ENCODE measurements around the gene ZNF385B. TPM values are rescaled to one million over a fixed set of nuclear protein-coding genes. Genes with fewer than 3 reads are reported as not detected.

The ZNF385B gene
- total and polyA plus RNA-seq, 7 donors = 0.35 to 5.6 (median 3.0) TPM; not detected in 1

DNA sequence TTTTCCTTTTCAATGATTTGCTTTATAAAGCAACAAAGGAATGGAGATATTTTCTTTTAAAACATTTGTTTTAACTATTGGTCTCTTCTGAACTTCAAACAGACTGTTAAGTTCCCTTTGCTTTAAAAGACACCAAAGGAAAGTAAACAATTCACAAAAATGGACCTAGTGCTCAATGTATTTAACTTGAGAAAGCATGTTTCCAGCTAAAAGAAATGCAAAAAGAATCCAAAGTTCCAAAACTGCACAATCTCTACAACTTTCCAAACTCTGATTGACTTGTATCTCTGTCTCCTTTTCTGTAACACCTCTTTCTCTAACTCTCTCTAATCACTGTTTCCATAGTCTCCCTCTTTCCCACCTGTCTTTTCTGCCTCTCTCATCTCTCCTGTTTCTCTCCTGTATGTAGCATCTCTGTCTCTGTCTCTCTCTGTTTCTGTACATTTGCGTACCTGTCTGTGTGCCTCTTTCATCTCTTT, 301.1 kb downstream of the ZNF385B start:
- DNase-seq = no peak
- no peaks in the 10 kb centered on the region for H3K27me3 ChIP-seq
- H3K9me3 ChIP-seq = no peaks in the 10 kb centered on the region
- 96% methylated on average over 1 of the region's 1 CpG for WGBS, 2 donors
- intact Hi-C loops (cut with DNase I) = no loop called here
- TF ChIP-seq, protein P1, sequence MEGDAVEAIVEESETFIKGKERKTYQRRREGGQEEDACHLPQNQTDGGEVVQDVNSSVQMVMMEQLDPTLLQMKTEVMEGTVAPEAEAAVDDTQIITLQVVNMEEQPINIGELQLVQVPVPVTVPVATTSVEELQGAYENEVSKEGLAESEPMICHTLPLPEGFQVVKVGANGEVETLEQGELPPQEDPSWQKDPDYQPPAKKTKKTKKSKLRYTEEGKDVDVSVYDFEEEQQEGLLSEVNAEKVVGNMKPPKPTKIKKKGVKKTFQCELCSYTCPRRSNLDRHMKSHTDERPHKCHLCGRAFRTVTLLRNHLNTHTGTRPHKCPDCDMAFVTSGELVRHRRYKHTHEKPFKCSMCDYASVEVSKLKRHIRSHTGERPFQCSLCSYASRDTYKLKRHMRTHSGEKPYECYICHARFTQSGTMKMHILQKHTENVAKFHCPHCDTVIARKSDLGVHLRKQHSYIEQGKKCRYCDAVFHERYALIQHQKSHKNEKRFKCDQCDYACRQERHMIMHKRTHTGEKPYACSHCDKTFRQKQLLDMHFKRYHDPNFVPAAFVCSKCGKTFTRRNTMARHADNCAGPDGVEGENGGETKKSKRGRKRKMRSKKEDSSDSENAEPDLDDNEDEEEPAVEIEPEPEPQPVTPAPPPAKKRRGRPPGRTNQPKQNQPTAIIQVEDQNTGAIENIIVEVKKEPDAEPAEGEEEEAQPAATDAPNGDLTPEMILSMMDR (IDR thresholded peaks at IDR 0.05) = no peak
- no peak overlapping the region for H3K4me3 ChIP-seq
- no peaks in the 10 kb centered on the region for H3K4me1 ChIP-seq
- no peak overlapping the region for H3K27ac ChIP-seq
- H3K36me3 ChIP-seq = no peaks in the 10 kb centered on the region

DNA sequence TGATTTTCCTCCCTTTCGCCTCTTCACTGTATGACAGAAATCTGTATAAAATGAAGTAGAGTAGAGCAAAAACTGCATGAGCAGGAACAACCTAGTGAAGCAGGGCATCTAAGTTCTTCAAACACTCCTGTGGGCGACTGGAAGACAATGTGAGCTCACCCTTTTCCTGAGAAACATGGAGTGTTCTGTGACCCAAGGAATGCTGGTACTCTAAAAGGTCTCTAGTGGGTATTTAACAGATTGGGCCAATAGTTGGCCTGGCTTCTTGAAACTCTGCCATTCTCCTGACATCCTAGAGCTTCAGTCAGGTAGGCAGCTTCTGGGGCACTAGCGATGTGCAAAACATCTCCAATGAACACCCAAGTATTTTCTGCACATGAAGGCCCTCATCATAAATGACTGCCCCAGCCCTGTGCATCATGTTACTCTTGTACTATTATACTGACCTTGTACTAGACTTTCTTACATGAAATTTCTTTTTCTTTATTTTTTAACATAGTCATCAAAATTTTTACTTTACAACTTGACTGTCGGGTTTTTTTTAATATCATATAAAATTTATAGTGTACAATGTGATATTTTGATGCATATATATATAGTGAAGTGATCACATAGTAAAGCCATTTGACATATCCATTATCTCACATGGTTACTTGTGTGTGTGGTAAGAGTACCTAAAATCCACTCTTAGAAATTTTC, 302.2 kb downstream of the ZNF385B start:
- DNase-seq = no peak
- no peak overlapping the region for H3K4me3 ChIP-seq
- H3K9me3 ChIP-seq = no peaks in the 10 kb centered on the region
- H3K36me3 ChIP-seq = no peaks in the 10 kb centered on the region
- 92 to 96% methylated on average over 4 of the region's 4 CpGs for WGBS, 2 donors
- H3K27me3 ChIP-seq = no peaks in the 10 kb centered on the region
- intact Hi-C loops (cut with DNase I) = no loop called here
- no peak overlapping the region for H3K27ac ChIP-seq
- H3K4me1 ChIP-seq = no peaks in the 10 kb centered on the region
- TF ChIP-seq POLR2A (IDR thresholded peaks at IDR 0.05) (no peak), EP300 (IDR thresholded peaks at IDR 0.05) (no peak), POLR2AphosphoS5 (IDR thresholded peaks at IDR 0.05) (no peak)
- TF ChIP-seq, protein P1 (IDR thresholded peaks at IDR 0.05) = no peak

DNA sequence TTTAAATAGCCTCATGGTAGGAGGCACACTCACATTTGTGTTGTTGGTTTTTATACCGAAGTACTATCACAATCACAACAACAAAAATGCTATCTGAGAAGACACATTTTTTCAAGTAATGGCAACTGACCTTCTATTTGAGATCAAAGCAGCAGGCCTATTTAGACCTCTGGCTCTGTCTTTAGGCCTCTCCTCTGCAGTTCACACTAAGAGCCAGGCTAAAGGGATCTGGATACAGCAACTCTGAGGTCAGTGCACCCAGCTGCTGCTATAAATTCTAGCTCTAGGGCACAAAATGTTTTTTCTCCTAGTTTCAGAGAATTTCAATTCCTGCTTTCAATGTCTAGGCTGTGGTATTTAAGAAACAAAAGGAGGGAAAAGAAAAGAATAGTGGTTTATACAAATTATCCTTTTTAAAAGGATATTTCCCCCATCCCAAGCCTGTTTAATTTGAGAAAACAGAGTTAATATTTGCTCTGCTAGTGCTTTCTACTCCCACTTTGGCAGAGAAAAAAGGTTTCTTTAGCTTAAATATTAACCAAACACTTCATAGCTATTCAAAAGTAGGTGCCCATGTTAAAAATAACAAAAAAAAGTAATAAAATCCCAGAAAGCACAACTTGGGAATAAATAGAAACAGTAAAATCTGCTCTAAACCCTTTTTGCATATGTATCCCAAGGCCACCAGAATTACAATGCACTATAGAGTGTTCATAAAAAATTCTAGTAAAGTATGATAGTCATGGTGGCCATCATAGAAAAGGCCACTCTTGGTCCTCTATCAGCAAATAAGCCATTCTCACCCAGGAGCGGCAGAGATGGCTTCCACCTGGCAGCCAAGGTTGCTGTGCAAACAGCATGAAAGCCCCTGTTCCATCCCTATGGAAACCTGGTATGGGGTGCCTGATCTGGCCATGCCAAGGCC, 303.1 kb downstream of the ZNF385B start:
- Histone ChIP-seq H3K27me3 (no peaks in the 10 kb centered on the region), H3K36me3 (no peaks in the 10 kb centered on the region), H3K27ac (no peak overlapping the region), H3K4me1 (no peaks in the 10 kb centered on the region), H3K4me3 (no peak overlapping the region), H3K9me3 (no peaks in the 10 kb centered on the region)
- intact Hi-C loops (cut with DNase I) = no loop called here
- 38 to 80% methylated on average over 2 of the region's 2 CpGs for WGBS, 2 donors
- TF ChIP-seq, protein P1 (IDR thresholded peaks at IDR 0.05) = no peak
- TF ChIP-seq POLR2AphosphoS5 (IDR thresholded peaks at IDR 0.05) = no peak
- TF ChIP-seq POLR2A (IDR thresholded peaks at IDR 0.05) = no peak
- no peak for TF ChIP-seq EP300 (IDR thresholded peaks at IDR 0.05)
- no peak for DNase-seq

DNA sequence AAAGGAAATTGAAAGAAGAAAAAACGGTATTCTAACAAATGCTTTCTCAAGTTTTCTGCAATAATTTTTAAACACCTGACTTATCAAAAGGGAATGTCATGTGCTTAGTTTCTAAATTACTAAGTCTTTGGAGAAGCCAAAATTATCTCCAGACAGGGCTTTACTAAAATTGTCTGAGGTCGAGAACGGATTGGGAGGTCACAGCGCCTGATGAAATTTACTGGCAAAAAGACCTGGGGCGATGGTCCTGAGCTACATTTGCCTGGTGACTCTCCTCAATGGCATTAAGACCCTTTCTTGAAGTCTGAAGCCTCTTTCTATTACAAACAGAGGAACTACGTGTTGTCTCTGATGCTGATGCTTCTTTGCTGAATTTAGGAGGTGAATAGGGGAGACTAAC, 305.0 kb downstream of the ZNF385B start:
- H3K27me3 ChIP-seq = no peaks in the 10 kb centered on the region
- WGBS, 2 donors = 88 to 93% methylated on average over 6 of the region's 6 CpGs
- intact Hi-C loops (cut with DNase I) = no loop called here
- H3K27ac ChIP-seq = no peak overlapping the region
- DNase-seq = no peak
- no peak overlapping the region for H3K4me3 ChIP-seq
- H3K36me3 ChIP-seq = no peaks in the 10 kb centered on the region
- TF ChIP-seq POLR2AphosphoS5 (IDR thresholded peaks at IDR 0.05) (no peak), POLR2A (IDR thresholded peaks at IDR 0.05) (no peak), EP300 (IDR thresholded peaks at IDR 0.05) (no peak)
- TF ChIP-seq, protein P1 (IDR thresholded peaks at IDR 0.05) = no peak
- H3K9me3 ChIP-seq = no peaks in the 10 kb centered on the region
- no peaks in the 10 kb centered on the region for H3K4me1 ChIP-seq
